NB4 (cell line): ENCODE measurements around the gene CCDC77.

Experiments
- CTCF ChIP-seq: IDR thresholded peaks from one replicate; pipeline ENCODE4 v1.5.1; 2012; ENCODE audit warnings: low read depth, low read length
- POLR2A ChIP-seq: IDR thresholded peaks from 2 replicates; pipeline ENCODE4 v1.6.1; 2011; ENCODE audit warnings: mild to moderate bottlenecking; ENCODE audit not compliant: insufficient read length; ENCODE audit errors: extremely low read depth
- TF ChIP-seq, protein P1 (sequence below): IDR thresholded peaks from 2 replicates; pipeline ENCODE4 v1.6.1; 2011; ENCODE audit warnings: low read depth, low read length

- no peak for TF ChIP-seq POLR2A
- no peak for TF ChIP-seq CTCF
- TF ChIP-seq, protein P1, sequence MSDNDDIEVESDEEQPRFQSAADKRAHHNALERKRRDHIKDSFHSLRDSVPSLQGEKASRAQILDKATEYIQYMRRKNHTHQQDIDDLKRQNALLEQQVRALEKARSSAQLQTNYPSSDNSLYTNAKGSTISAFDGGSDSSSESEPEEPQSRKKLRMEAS: no peak
Measured at GRCh38 chr12:386651-387050, 14.8 kb upstream of the CCDC77 start.
